Measurements from ENCODE around the gene INSIG2.
"Not testable (repeated sequence)": the region's sequence is repeated elsewhere in the genome, so short reads cannot be mapped to it uniquely, and the experiment has no call there.

INSIG2 gene

DNA sequence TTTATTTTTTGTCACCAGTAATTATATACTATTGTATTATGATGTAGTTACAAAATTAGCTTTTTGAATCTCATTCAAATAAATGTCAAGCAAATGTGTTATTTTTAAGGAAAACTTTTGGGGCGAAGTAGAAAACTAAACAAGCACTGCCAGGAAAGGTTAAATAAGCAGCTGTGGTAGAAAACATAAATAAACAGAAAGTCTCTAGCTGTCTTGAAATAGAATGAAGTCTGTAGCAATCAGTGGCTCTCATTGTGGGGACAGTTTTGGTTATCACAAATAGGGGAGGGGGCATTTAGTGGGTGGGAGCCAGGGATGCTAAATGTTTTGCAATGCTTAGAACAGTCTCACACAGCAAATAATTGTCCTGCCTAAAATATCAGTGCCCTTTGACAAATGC, 3.4 kb downstream of the INSIG2 start:
- Histone ChIP-seq H3K4me2 (ENCODE audit: low read length) (no peak overlapping the region), H3K27ac (no peak overlapping the region)

DNA sequence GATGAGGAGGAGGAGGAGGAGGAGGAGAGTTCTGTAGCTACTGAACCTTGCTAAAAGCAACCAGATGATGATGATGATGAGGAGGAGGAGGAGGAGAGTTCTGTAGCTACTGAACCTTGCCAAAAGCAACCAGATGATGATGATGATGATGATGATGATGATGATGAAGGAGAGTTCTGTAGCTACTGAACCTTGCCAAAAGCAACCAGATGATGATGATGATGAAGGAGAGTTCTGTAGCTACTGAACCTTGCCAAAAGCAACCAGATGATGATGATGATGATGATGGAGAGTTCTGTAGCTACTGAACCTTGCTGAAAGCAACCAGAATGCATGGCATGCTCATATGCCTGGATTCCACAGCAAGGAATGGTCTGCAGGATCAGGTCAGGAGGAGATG, 5.8 kb downstream of the INSIG2 start:
- not testable (repeated sequence) for H3K9ac ChIP-seq; H3K4me3 ChIP-seq (ENCODE audit: low read depth, low read length); H3K36me3 ChIP-seq (ENCODE audit: control insufficient read depth, insufficient read depth, low read length); H2AFZ ChIP-seq; H3K27ac ChIP-seq; H3K4me1 ChIP-seq; H3K4me2 ChIP-seq (ENCODE audit: low read length); H3K9me3 ChIP-seq (ENCODE audit: control insufficient read depth, low read length); H3K27me3 ChIP-seq (ENCODE audit: control insufficient read depth, insufficient read depth, low read length)
- H3K79me2 ChIP-seq, result peaks cover 24% of the 10 kb centered on the region

More for the DNA sequence above, 3.4 kb downstream of the INSIG2 start:
- Histone ChIP-seq H3K4me1 (peaks cover 7% of the 10 kb centered on the region), H2AFZ (no peak overlapping the region), H3K79me2 (peaks cover 30% of the 10 kb centered on the region), H3K27me3 (ENCODE audit: control insufficient read depth, insufficient read depth, low read length) (no peaks in the 10 kb centered on the region), H3K36me3 (ENCODE audit: control insufficient read depth, insufficient read depth, low read length) (no peaks in the 10 kb centered on the region), H3K4me3 (ENCODE audit: low read depth, low read length) (no peak overlapping the region), H3K9me3 (ENCODE audit: control insufficient read depth, low read length) (no peaks in the 10 kb centered on the region), H3K9ac (no peak overlapping the region)
- TF ChIP-seq, protein P1, sequence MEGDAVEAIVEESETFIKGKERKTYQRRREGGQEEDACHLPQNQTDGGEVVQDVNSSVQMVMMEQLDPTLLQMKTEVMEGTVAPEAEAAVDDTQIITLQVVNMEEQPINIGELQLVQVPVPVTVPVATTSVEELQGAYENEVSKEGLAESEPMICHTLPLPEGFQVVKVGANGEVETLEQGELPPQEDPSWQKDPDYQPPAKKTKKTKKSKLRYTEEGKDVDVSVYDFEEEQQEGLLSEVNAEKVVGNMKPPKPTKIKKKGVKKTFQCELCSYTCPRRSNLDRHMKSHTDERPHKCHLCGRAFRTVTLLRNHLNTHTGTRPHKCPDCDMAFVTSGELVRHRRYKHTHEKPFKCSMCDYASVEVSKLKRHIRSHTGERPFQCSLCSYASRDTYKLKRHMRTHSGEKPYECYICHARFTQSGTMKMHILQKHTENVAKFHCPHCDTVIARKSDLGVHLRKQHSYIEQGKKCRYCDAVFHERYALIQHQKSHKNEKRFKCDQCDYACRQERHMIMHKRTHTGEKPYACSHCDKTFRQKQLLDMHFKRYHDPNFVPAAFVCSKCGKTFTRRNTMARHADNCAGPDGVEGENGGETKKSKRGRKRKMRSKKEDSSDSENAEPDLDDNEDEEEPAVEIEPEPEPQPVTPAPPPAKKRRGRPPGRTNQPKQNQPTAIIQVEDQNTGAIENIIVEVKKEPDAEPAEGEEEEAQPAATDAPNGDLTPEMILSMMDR (IDR thresholded peaks at IDR 0.05), result no peak

DNA sequence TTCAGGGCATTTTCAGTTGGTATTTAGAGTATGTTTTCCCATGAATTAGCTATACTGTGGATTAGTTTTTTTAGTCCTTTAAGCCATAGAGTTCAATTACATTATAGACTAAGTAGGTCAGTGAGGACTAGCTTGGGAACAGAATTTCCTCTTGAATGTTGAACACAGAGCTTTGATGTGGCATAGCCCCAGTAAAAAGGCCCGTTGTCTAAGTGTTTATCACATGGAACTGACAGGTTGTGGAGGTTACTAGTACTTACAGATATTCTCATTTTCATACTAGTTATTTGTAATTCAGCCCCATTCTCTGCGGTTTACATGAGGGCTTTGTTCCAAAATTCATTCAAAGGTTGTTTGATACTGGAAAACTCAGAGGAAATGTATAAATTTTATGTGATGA, 6.2 kb downstream of the INSIG2 start:
- H3K4me1 ChIP-seq, result peaks cover 5% of the 10 kb centered on the region
- no peak overlapping the region for H3K9ac ChIP-seq
- no peak overlapping the region for H3K4me3 ChIP-seq (ENCODE audit: low read depth, low read length)
- no peaks in the 10 kb centered on the region for H3K9me3 ChIP-seq (ENCODE audit: control insufficient read depth, low read length)
- H3K4me2 ChIP-seq (ENCODE audit: low read length), result no peak overlapping the region
- no peak overlapping the region for H2AFZ ChIP-seq
- no peak overlapping the region for H3K27ac ChIP-seq
- no peaks in the 10 kb centered on the region for H3K36me3 ChIP-seq (ENCODE audit: control insufficient read depth, insufficient read depth, low read length)
- H3K27me3 ChIP-seq (ENCODE audit: control insufficient read depth, insufficient read depth, low read length), result no peaks in the 10 kb centered on the region
- TF ChIP-seq, protein P1 (IDR thresholded peaks at IDR 0.05), result no peak
- peaks cover 21% of the 10 kb centered on the region for H3K79me2 ChIP-seq

DNA sequence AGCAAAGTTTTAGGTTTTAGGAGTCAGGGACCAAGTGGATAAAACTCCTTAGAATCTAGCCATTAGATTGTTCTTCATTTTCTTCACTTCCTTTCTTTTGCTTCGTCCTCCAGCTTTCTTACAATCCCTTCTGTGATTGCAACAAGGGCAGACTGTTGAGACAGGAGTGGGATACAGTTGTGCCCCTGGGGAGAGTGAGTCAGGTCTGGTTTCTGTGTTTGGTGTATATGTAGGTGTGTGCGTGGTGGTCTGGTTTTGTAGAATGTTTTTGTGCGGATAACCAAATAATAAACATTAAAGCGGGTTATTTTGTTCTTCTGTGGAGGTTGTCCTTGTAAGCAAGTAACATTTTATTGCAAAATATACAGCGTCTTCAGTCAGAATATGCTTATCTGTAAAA, 7.3 kb downstream of the INSIG2 start:
- H3K4me1 ChIP-seq, result peaks cover 3% of the 10 kb centered on the region
- H3K4me3 ChIP-seq (ENCODE audit: low read depth, low read length), result no peak overlapping the region
- H2AFZ ChIP-seq, result no peak overlapping the region
- H3K27me3 ChIP-seq (ENCODE audit: control insufficient read depth, insufficient read depth, low read length), result no peaks in the 10 kb centered on the region
- H3K4me2 ChIP-seq (ENCODE audit: low read length), result no peak overlapping the region
- H3K36me3 ChIP-seq (ENCODE audit: control insufficient read depth, insufficient read depth, low read length), result no peaks in the 10 kb centered on the region
- no peak overlapping the region for H3K9ac ChIP-seq
- H3K79me2 ChIP-seq, result peaks cover 19% of the 10 kb centered on the region
- TF ChIP-seq, protein P1 (IDR thresholded peaks at IDR 0.05), result no peak
- no peaks in the 10 kb centered on the region for H3K9me3 ChIP-seq (ENCODE audit: control insufficient read depth, low read length)
- no peak overlapping the region for H3K27ac ChIP-seq

DNA sequence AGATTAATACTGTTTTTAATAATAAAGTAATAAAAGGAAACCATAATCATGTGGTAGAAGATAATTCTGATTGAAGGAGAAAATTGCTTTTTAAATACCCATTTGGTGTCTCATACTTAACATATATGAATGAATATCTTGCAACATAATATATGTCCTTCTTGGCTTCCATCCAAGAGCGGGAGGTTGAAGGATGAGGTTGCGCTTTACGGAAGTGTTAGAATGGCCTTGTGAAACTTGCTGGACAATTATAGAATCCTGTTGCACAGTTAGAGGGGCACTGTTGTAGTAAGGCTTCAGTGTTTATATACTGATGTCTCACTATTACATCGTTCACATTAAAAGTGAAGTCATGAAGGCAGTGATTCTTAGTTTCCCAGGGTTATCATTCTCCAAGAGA, 9.4 kb downstream of the INSIG2 start:
- H2AFZ ChIP-seq, result no peak overlapping the region
- no peak overlapping the region for H3K4me3 ChIP-seq (ENCODE audit: low read depth, low read length)
- peaks cover 3% of the 10 kb centered on the region for H3K4me1 ChIP-seq
- H3K4me2 ChIP-seq (ENCODE audit: low read length), result no peak overlapping the region
- peaks cover 8% of the 10 kb centered on the region for H3K79me2 ChIP-seq
- no peaks in the 10 kb centered on the region for H3K27me3 ChIP-seq (ENCODE audit: control insufficient read depth, insufficient read depth, low read length)
- no peaks in the 10 kb centered on the region for H3K9me3 ChIP-seq (ENCODE audit: control insufficient read depth, low read length)
- H3K9ac ChIP-seq, result no peak overlapping the region
- H3K27ac ChIP-seq, result no peak overlapping the region
- no peaks in the 10 kb centered on the region for H3K36me3 ChIP-seq (ENCODE audit: control insufficient read depth, insufficient read depth, low read length)
- TF ChIP-seq, protein P1 (IDR thresholded peaks at IDR 0.05), result no peak
